ENCODE measurements around the gene INTS11. TPM values are rescaled to one million over a fixed set of nuclear protein-coding genes. Genes with fewer than 3 reads are reported as not detected.

The INTS11 gene
- total and polyA plus RNA-seq, 9 of the 15 experiments (the other 6 are each of a cell fraction or from before 2014, with no cell fraction given): 3.6 to 183 (median 110) TPM

- TF ChIP-seq CREB1 (IDR thresholded peaks at IDR 0.05): peak; percentile 73; the same call in 1 of the 2 replicates
- TF ChIP-seq CREB1 (CRISPR knock-in tag; IDR thresholded peaks at IDR 0.05): no peak
- no peak for TF ChIP-seq ZNF217 (CRISPR knock-in tag; IDR thresholded peaks at IDR 0.05)
- peak; percentile 93; the same call in 1 of the 2 replicates for TF ChIP-seq ARID3B (CRISPR knock-in tag; IDR thresholded peaks at IDR 0.05; ENCODE audit: borderline replicate concordance)
- TF ChIP-seq TRIM25 (IDR thresholded peaks at IDR 0.05; ENCODE audit: borderline replicate concordance): no peak
- peak; percentile 86 for TF ChIP-seq RB1 (IDR thresholded peaks at IDR 0.05; ENCODE audit: low read depth)
- peak; percentile 78 to 88 for TF ChIP-seq NONO (IDR thresholded peaks at IDR 0.05; ENCODE audit: low read depth in 2 of 2, low read length in 1 of 2)
- no peak for TF ChIP-seq HOMEZ (CRISPR knock-in tag; IDR thresholded peaks at IDR 0.05)
- TF ChIP-seq ARID2 (IDR thresholded peaks at IDR 0.05): no peak
- no peak for TF ChIP-seq CGGBP1 (CRISPR knock-in tag; IDR thresholded peaks at IDR 0.05)
- TF ChIP-seq HDAC1 (IDR thresholded peaks at IDR 0.05): peak in 1 of 2 experiments; percentile 32; a peak in 1 of 4 replicates
- TF ChIP-seq BDP1 (IDR thresholded peaks at IDR 0.05; ENCODE audit: insufficient read depth, insufficient read length): no peak
- TF ChIP-seq PHB2 (IDR thresholded peaks at IDR 0.05; ENCODE audit: low read depth): no peak
- TF ChIP-seq ARID4B (CRISPR knock-in tag; IDR thresholded peaks at IDR 0.05): peak; percentile 84; the same call in 1 of the 2 replicates
- no peak for TF ChIP-seq ZNF277 (CRISPR knock-in tag; IDR thresholded peaks at IDR 0.05; ENCODE audit: borderline replicate concordance)
- TF ChIP-seq ZNF133 (CRISPR knock-in tag; IDR thresholded peaks at IDR 0.05): no peak
These were observed 25.0 kb upstream of the INTS11 start, which contains the start of gene DVL1 (continued) for GRCh38 chr1:1349256-1350012.

Data from K562 (cell line).